Coronary artery (tissue), 2 donors: Measurements from ENCODE around the gene MORN5.

Experiments used
- DNase-seq: peaks from one replicate; pipeline ENCODE4 v3.0.0-alpha.2; 2017; ENCODE audit warnings: low spot score
- H3K27ac ChIP-seq, 2 donors: fragments of 200-600 bp; sonication (generic); one replicate each; pipeline ENCODE4 v1.5.1; 2016 to 2019
- H3K4me3 ChIP-seq: fragments of 200-600 bp; sonication (generic); 2 replicates; pipeline ENCODE4 v1.5.1; 2016; ENCODE audit warnings: mild to moderate bottlenecking, moderate library complexity
- TF ChIP-seq, protein P1 (sequence below): fragments of 200-600 bp; sonication (generic); IDR thresholded peaks from one replicate; pipeline ENCODE4 v1.5.1; 2019; ENCODE audit warnings: antibody characterized with exemption

Gene MORN5

GRCh38 chr9:122218935-122219855, 59.5 kb downstream of the MORN5 start:
- no peak overlapping the region for H3K27ac ChIP-seq
- DNase-seq: peak; percentile 69
- peak overlapping the region; percentile 56 for H3K4me3 ChIP-seq
- TF ChIP-seq, protein P1, sequence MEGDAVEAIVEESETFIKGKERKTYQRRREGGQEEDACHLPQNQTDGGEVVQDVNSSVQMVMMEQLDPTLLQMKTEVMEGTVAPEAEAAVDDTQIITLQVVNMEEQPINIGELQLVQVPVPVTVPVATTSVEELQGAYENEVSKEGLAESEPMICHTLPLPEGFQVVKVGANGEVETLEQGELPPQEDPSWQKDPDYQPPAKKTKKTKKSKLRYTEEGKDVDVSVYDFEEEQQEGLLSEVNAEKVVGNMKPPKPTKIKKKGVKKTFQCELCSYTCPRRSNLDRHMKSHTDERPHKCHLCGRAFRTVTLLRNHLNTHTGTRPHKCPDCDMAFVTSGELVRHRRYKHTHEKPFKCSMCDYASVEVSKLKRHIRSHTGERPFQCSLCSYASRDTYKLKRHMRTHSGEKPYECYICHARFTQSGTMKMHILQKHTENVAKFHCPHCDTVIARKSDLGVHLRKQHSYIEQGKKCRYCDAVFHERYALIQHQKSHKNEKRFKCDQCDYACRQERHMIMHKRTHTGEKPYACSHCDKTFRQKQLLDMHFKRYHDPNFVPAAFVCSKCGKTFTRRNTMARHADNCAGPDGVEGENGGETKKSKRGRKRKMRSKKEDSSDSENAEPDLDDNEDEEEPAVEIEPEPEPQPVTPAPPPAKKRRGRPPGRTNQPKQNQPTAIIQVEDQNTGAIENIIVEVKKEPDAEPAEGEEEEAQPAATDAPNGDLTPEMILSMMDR: no peak

GRCh38 chr9:122219856-122220672, 60.4 kb downstream of the MORN5 start:
- DNase-seq: peak; percentile 58
- TF ChIP-seq, protein P1: no peak
- Histone ChIP-seq H3K4me3 (peak overlapping the region; percentile 56), H3K27ac (no peak overlapping the region)

DNA sequence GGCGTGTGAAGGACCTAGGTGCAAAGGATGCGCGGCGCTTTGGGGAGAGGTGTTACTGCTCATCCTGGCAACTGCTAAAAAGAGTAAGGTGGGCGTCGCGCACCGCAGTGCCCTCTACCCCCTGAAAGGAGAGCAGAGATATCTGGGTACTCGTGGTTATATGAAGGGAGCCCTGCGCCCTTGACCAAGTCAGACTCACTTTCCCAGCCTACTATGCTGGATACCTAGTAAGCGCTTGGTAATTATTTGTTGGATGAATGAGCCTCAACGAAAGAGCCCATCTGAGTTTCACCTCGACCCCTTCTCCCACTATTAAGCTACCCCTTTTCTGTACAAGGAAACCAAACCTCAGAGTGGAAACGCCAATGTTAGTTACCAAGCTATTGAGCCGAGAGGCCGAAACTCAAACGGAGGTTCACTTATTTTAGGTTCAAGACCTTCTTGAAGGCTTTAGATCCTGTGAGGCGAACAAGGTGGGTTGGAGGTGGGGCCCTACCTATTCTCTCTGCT, 61.0 kb downstream of the MORN5 start:
- no peak overlapping the region for H3K27ac ChIP-seq
- peak overlapping the region; percentile 56 for H3K4me3 ChIP-seq
- TF ChIP-seq, protein P1: no peak

DNA sequence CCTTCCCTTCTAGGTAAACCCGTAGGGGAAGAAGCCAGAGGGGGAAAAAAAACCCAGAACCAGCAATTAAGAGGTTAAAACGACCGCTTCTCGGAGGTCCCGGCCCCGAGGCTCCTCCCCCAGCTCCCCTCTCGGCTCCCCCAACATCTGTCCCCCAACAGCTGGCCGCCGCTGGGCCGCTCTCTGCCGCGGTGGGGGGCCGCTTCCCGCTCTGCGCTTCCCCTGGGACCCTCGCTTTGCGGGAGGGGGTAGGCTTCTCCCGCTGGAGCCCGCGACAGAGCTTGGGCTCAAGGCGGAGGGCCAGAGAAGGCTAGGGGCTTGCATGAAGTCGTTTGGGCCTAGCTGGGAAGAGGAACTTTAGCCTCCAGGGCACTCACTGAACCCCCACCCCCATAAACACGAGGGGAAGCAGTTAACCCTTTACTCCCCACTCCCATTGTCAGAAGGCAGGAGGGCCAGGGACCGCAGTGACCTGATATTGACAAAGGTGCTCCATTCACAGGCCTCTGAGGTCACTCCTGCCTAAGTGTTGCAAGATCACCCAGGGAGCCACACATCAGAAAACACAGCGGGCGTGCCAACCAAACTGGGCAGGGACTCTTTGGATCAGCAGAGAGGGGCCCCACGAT, 61.6 kb downstream of the MORN5 start:
- no peak overlapping the region for H3K27ac ChIP-seq
- TF ChIP-seq, protein P1: no peak
- no peak overlapping the region for H3K4me3 ChIP-seq
- DNase-seq: peak; percentile 40

More for the DNA sequence above, 61.0 kb downstream of the MORN5 start:
- no peak for DNase-seq

- no peak for DNase-seq
- TF ChIP-seq, protein P1: no peak
- Histone ChIP-seq H3K4me3 (no peak overlapping the region), H3K27ac (no peak overlapping the region)
These were observed 63.1 kb downstream of the MORN5 start for GRCh38 chr9:122222791-122223190.

DNA sequence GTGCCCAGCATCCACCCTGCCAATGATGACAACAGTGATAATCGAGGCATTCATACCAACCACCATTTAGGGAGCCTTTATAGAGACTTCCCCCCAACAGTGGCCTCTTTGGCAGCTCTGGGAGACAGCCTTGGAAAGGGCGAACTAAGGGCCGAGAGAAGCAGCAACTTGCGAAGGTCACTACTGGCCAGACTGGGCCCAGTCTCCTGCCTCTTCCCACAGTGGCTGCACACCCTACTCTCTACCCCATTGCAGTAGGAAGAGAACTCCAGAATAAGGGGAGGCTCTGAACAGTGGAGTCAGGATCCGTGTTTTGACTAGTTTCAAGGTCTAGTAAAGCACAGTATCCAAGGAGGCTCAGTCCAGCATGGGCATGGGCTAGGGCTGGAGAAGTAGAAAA, 63.7 kb downstream of the MORN5 start:
- H3K4me3 ChIP-seq: no peak overlapping the region
- no peak for DNase-seq
- no peak overlapping the region for H3K27ac ChIP-seq
- TF ChIP-seq, protein P1: no peak
